NB4 (cell line): ENCODE results near the gene THSD7A.

ENCODE experiments used
- DNase-seq: peaks from one replicate; pipeline ENCODE4 v3.0.0; 2010; ENCODE audit warnings: low read depth
- H3K4me3 ChIP-seq: one replicate; pipeline ENCODE4 v1.5.1; 2011; ENCODE audit warnings: mild to moderate bottlenecking, low read depth, low read length, moderate library complexity
- CTCF ChIP-seq: IDR thresholded peaks from one replicate; pipeline ENCODE4 v1.5.1; 2012; ENCODE audit warnings: low read depth, low read length
- MAX ChIP-seq: IDR thresholded peaks from 2 replicates; pipeline ENCODE4 v1.6.1; 2011; ENCODE audit warnings: low read depth, low read length
- MYC ChIP-seq: IDR thresholded peaks from 2 replicates; pipeline ENCODE4 v1.6.1; 2011; ENCODE audit warnings: low read depth, low read length
- POLR2A ChIP-seq: IDR thresholded peaks from 2 replicates; pipeline ENCODE4 v1.6.1; 2011; ENCODE audit warnings: mild to moderate bottlenecking; ENCODE audit not compliant: insufficient read length; ENCODE audit errors: extremely low read depth

The THSD7A gene

GRCh38 chr7:11327633-11328032, 504.4 kb downstream of the THSD7A start:
- H3K4me3 ChIP-seq: no peak overlapping the region
- no peak for TF ChIP-seq CTCF
- no peak for TF ChIP-seq MAX
- no peak for TF ChIP-seq MYC
- TF ChIP-seq POLR2A: no peak
- no peak for DNase-seq
